AG09319 (cell line): Measurements from ENCODE around the gene MGARP.
A peak's percentile ranks its signal among the peaks of the same experiment; 100 is the strongest.

Source experiments
- DNase-seq: peaks from one replicate; pipeline ENCODE4 v3.0.0-alpha.2; 2010; ENCODE audit warnings: low read depth; ENCODE audit errors: extremely low read depth
- CTCF ChIP-seq: IDR thresholded peaks from 2 replicates; pipeline ENCODE4 v1.5.1; 2011; ENCODE audit warnings: low read depth, mild to moderate bottlenecking, inconsistent platforms, low read length, moderate library complexity

The MGARP gene

GRCh38 chr4:139253046-139253445 is 27.0 kb downstream of the MGARP start:
- no peak for DNase-seq
- TF ChIP-seq CTCF: no peak

GRCh38 chr4:139247700-139248238 is 32.3 kb downstream of the MGARP start:
- TF ChIP-seq CTCF: no peak
- no peak for DNase-seq

- DNase-seq: no peak
- TF ChIP-seq CTCF: no peak
Measured at GRCh38 chr4:139247241-139247640, 32.8 kb downstream of the MGARP start.

- no peak for TF ChIP-seq CTCF
Measured at GRCh38 chr4:139246166-139246565, 33.9 kb downstream of the MGARP start.

GRCh38 chr4:139245590-139245989 is 34.4 kb downstream of the MGARP start:
- TF ChIP-seq CTCF: no peak
- DNase-seq: no peak

More at GRCh38 chr4:139246166-139246565, 33.9 kb downstream of the MGARP start:
- DNase-seq: no peak

GRCh38 chr4:139243448-139244365 is 36.3 kb downstream of the MGARP start:
- TF ChIP-seq CTCF: no peak
- peak; percentile 97 for DNase-seq

- no peak for TF ChIP-seq CTCF
- DNase-seq: no peak
Measured at GRCh38 chr4:139242511-139243051, 37.4 kb downstream of the MGARP start.
